ENCODE results near the gene C16orf87. TPM values are rescaled to one million over a fixed set of nuclear protein-coding genes. Genes with fewer than 3 reads are reported as not detected.

The C16orf87 gene
- total RNA-seq, 1 donor from 2014 or later = 8.2 TPM

DNA sequence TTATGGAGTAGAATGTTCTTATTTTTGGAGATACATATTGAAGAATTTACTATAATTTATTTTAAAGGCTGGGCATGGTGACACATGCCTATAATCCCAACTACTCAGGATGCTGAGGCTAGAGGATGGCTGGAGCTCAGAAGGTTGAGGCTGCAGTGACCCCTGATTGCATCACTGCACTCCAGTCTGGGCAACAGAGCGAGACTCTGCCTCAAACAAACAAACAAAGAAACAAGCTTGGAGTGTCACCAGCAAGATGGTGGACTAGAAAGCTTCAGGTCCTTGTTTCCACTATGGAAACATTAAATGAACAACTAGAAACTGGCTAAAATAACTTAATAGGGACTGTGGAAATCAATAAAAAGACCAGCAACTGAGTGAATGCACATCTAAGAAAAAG lies 35.3 kb upstream of the C16orf87 start:
- TF ChIP-seq, protein P1, sequence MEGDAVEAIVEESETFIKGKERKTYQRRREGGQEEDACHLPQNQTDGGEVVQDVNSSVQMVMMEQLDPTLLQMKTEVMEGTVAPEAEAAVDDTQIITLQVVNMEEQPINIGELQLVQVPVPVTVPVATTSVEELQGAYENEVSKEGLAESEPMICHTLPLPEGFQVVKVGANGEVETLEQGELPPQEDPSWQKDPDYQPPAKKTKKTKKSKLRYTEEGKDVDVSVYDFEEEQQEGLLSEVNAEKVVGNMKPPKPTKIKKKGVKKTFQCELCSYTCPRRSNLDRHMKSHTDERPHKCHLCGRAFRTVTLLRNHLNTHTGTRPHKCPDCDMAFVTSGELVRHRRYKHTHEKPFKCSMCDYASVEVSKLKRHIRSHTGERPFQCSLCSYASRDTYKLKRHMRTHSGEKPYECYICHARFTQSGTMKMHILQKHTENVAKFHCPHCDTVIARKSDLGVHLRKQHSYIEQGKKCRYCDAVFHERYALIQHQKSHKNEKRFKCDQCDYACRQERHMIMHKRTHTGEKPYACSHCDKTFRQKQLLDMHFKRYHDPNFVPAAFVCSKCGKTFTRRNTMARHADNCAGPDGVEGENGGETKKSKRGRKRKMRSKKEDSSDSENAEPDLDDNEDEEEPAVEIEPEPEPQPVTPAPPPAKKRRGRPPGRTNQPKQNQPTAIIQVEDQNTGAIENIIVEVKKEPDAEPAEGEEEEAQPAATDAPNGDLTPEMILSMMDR (IDR thresholded peaks at IDR 0.05) = no peak
- DNase-seq (no peak), ATAC-seq (no peak)
- Histone ChIP-seq H3K4me1 (no peaks in the 10 kb centered on the region), H3K27ac (no peak overlapping the region), H3K4me3 (no peak overlapping the region), H3K27me3 (no peaks in the 10 kb centered on the region), H3K36me3 (no peaks in the 10 kb centered on the region), H3K9me3 (no peaks in the 10 kb centered on the region)
- intact Hi-C loops (cut with DNase I) = no loop called here

DNA sequence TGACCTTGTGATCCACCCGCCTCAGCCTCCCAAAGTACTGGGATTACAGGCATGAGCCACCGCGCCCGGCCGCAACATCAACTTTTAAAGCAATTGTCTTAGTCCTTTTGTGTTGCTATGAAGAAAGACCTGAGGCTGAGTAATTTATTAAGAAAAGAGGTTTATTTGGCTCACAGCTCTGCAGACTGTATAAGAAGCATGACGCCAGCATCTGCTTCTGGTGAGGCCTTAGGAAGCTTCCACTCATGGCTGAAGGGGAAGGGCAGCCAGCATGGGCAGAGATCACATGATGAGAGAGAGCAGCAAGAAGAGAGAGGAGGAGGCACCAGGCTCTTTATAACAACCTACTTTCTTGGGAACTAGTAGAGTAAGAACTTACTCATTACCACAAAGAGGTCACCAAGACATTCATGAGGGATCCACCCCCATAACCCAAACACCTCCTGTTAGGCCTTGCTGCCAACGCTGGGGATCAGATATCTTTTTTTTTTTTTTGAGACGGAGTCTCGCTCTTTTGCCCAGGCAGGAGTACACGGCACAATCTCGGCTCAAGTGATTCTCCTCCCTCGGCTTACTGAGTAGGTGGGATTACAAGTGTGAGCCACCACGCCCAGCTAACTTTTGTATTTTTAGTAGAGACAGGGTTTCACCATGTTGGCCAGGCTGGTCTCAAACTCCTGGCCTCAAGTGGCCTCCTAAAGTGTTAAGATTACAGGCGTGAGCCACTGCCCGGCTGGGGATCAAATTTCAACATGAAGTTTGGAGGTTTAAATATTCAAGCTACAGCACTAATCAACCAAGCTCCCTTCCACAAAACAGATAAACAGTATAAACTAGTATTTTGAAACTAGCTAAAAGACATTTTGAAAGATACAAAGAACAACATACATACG lies 31.8 kb upstream of the C16orf87 start:
- ATAC-seq = no peak
- intact Hi-C loops (cut with DNase I) = no loop called here
- H3K4me1 ChIP-seq = no peaks in the 10 kb centered on the region
- H3K27ac ChIP-seq = no peak overlapping the region
- H3K27me3 ChIP-seq = no peaks in the 10 kb centered on the region
- no peak overlapping the region for H3K4me3 ChIP-seq
- TF ChIP-seq, protein P1 (IDR thresholded peaks at IDR 0.05) = no peak
- no peaks in the 10 kb centered on the region for H3K9me3 ChIP-seq
- no peaks in the 10 kb centered on the region for H3K36me3 ChIP-seq
- DNase-seq = no peak

DNA sequence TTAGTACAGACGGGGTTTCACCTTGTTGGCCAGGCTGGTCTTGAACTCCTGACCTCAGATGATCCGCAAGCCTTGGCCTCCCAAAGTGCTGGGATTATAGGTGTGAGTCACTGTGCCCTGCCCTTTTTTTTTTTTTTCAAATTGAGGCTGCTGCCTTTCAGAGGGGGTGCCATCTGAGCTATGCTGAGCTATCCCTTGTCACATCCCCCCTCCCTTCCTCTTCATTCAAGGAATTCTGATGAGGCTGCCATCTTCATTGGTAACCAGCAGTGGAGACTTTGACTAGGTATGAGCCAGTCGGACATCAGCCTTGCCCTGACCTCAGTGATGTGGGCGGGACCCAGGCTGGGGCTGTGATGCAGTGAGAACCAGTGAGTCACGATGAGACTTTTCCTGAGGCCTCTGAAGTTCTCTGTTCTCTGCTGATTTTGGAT lies 28.8 kb upstream of the C16orf87 start:
- ATAC-seq = peak; percentile 65

DNA sequence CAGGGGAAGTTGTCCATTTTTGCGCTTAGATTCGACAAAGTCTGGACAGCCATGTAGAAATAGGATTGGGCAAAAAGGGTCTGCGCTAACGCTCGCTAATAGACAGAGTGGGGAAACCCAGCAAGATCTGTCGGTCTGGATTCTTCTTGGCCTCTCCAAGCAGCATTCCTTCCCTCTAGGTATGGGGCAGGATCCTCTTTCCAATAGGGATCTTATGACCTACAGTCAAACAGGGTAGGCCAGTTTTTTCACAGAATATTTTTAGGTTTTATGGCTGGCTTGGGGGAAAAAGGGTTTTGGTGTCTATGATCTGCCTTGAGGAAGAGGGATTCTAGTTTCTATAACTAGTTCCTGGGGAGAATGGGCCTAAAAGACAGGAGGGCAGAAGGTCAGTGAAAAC lies 27.2 kb upstream of the C16orf87 start:
- intact Hi-C loops (cut with DNase I) = loop anchor here (10.0 kb wide), 1 partner anchor 47 kb away; no protein-coding TSS in a partner anchor
- H3K4me3 ChIP-seq = no peak overlapping the region
- TF ChIP-seq, protein P1 (IDR thresholded peaks at IDR 0.05) = no peak
- ATAC-seq (no peak), DNase-seq (no peak)
- no peak overlapping the region for H3K27ac ChIP-seq
- no peaks in the 10 kb centered on the region for H3K36me3 ChIP-seq
- H3K9me3 ChIP-seq = no peaks in the 10 kb centered on the region
- no peaks in the 10 kb centered on the region for H3K4me1 ChIP-seq
- no peaks in the 10 kb centered on the region for H3K27me3 ChIP-seq

More for the DNA sequence above, 28.8 kb upstream of the C16orf87 start:
- Histone ChIP-seq H3K27ac (no peak overlapping the region), H3K36me3 (no peaks in the 10 kb centered on the region), H3K4me1 (no peaks in the 10 kb centered on the region), H3K9me3 (no peaks in the 10 kb centered on the region), H3K27me3 (no peaks in the 10 kb centered on the region), H3K4me3 (no peak overlapping the region)
- TF ChIP-seq, protein P1 (IDR thresholded peaks at IDR 0.05) = no peak
- intact Hi-C loops (cut with DNase I) = loop anchor here (10.0 kb wide), 1 partner anchor 45 kb away; no protein-coding TSS in a partner anchor
- DNase-seq = no peak

DNA sequence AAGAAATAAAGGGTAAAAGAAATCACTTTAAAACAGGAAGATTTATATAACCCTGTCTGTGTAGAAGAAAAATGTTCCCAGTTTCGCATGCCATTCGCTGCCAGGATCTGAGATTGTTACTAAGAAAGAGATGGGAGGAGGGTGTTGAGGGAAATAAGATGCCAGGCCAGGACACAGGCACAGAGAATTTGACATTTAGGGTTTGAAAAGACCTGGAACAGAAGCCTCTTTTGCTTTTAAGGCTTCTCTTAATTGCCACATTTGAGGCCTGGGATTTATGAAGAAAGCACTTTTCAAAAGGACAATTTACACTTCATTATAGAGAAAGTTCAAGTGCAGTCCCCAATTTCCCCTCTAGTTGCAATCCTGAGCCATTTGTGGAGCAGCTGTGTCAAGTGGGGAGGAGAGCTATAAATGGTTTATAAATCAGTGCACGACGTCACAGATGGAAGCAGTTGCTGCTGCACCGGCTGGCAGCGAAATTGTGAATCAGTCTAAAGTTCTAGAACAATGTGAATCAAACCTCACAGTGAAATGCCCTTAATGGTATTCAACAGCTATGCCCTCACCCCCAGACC lies 26.5 kb upstream of the C16orf87 start:
- Histone ChIP-seq H3K27me3 (no peaks in the 10 kb centered on the region), H3K27ac (no peak overlapping the region), H3K36me3 (no peaks in the 10 kb centered on the region), H3K4me1 (no peaks in the 10 kb centered on the region), H3K9me3 (no peaks in the 10 kb centered on the region), H3K4me3 (no peak overlapping the region)
- TF ChIP-seq, protein P1 (IDR thresholded peaks at IDR 0.05) = peak; percentile 34
- ATAC-seq = no peak
- DNase-seq = no peak
- intact Hi-C loops (cut with DNase I) = loop anchor here (10.0 kb wide), 1 partner anchor 47 kb away; no protein-coding TSS in a partner anchor

Measured in upper lobe of right lung (tissue), 1 donor.